A549 treated with Hydrocortisone at 1 μM for 4 hours (cell line): Measurements from ENCODE around the gene KLHL18. TPM values are rescaled to one million over a fixed set of nuclear protein-coding genes. Genes with fewer than 3 reads are reported as not detected.

Experiments
- total RNA-seq: library from RNA; stranded (reverse); fragments of 200-300 nt; extraction: Qiagen RNA extraction; gene quantifications from 5 replicates; pipeline ENCODE4 v1.2.3, GENCODE V29; 2022

The KLHL18 gene
- total RNA-seq, result 17.5 to 19.3 TPM (median 18.2 TPM) in 5 replicates

DNA sequence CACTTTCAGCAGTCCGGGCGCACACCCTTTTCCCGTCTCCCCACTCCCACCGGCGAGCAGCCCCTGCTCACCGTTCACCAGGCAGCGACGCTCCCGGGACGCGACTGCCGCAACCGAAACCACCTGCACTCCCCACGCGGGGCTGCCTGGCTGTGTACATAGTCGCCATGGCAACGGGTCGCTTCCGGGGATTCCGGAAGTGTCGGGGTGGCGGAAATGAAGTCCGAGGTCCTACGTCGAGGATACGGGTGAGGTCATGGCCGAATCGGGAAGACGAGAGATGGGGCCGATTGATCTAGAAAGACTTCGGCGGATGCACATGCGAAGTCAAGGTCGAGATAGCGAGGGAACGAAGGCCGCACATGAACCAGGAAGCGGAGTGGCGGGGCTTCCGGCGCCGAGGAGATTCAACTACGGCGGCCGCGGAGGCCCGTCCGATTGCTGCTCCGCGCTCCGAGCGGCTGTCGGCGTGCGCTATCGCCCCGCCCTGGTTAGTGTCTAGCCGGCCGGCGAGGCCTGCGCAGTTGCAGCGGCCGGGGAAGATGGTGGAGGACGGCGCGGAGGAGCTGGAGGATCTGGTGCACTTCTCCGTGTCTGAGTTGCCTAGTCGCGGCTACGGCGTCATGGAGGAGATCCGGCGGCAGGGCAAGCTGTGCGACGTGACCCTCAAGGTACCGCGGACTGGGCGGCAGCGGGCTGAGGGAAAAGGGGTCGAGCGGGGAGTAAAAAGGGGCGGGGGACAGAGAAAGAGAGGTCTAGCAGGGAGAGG, at the start of gene KLHL18, which contains the start of gene KIF9:
TSS of gene KLHL18 (plus strand) at position 521 of the 769 bp plus-strand sequence. CDS start at position 543, 22 bp downstream.
TSS of gene KIF9 (minus strand) at position 376 of the 769 bp plus-strand sequence. CDS start 5,425 bp downstream, outside the sequence.

GRCh38 chr3:47380601-47381316, 98.0 kb downstream of the KLHL18 start, which contains the start of gene PTPN23:
Gene PTPN23, plus strand, starts transcription at chr3:47381021. Its CDS starts 76 bp downstream, at chr3:47381097.

Other genes with a start within 250 kb of the KLHL18 start
- 16.0 to 28.6 TPM (median 17.8 TPM) in 5 replicates for gene SETD2, start 118.8 kb upstream of the KLHL18 start, total RNA-seq
- 13.3 to 23.6 TPM (median 19.9 TPM) in 5 replicates for gene KIF9, start 145 bp upstream of the KLHL18 start, total RNA-seq
- 19.7 to 23.9 TPM (median 22.6 TPM) in 5 replicates for gene PTPN23, start 98.1 kb downstream of the KLHL18 start, total RNA-seq
- 26.0 to 28.8 TPM (median 27.3 TPM) in 5 replicates for gene SCAP, start 193.0 kb downstream of the KLHL18 start, total RNA-seq
- gene ELP6, start 230.8 kb downstream of the KLHL18 start, total RNA-seq, result 25.9 to 27.8 TPM (median 27.1 TPM) in 5 replicates